SK-N-MC (cell line): ENCODE measurements around the gene PRG3.

Experiments
- EZH2 ChIP-seq: fragments of 200-600 bp; sonication (generic); IDR thresholded peaks from one replicate; pipeline ENCODE4 v1.6.1; 2017; ENCODE audit warnings: antibody characterized with exemption
- FOXP2 ChIP-seq: optimal IDR thresholded peaks from 2 replicates; pipeline ENCODE3; 2011; ENCODE audit warnings: mild to moderate bottlenecking, moderate library complexity; ENCODE audit not compliant: insufficient read depth; ENCODE audit errors: extremely low read length, control extremely low read depth
- POLR2AphosphoS5 ChIP-seq: IDR thresholded peaks from 2 replicates; pipeline ENCODE4 v1.6.1; 2012; ENCODE audit warnings: mild to moderate bottlenecking, low read depth, low read length, borderline replicate concordance

- no peak for TF ChIP-seq POLR2AphosphoS5
- no peak for TF ChIP-seq EZH2
- no peak for TF ChIP-seq FOXP2
These were observed 12.7 kb downstream of the PRG3 start for GRCh38 chr11:57368106-57368844.
